Measurements from ENCODE around the gene ABLIM2. TPM values are rescaled to one million over a fixed set of nuclear protein-coding genes. Genes with fewer than 3 reads are reported as not detected.

Gene ABLIM2
- polyA plus RNA-seq, 2 of the 4 experiments (the other 2 are of a cell fraction) = 0.21 to 0.40 TPM

DNA sequence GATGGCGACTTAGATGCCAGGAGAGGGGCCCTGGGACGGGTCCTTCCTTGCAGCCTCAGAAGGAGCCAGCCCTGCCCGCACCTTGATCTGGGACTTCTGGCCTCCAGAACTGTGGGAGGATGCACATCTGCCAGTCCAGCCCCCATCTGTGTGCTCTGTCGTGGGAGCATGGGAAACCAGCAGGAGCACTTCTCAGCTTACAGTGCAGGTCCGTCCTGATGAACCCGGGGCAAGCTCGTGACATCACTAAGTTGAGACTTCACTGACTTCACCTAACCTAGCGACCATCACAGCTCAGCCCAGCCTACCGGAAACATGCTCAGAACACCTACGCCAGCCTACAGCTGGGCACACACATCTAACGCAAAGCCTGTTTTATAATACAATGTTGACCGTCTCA is 38.1 kb downstream of the ABLIM2 start:
- H3K4me3 ChIP-seq = no peak overlapping the region
- 65% methylated on average over 10 of the region's 12 CpGs for WGBS (ENCODE audit: missing lambda C conversion rate)
- no peaks in the 10 kb centered on the region for H3K4me1 ChIP-seq
- H3K9me3 ChIP-seq = no peaks in the 10 kb centered on the region
- POLR2A ChIA-PET = no interaction called here
- no peak overlapping the region for H3K4me2 ChIP-seq
- no peak for DNase-seq (ENCODE audit: low read depth in 1 of 2, low spot score in 1 of 2)
- ATAC-seq = no peak
- H3K27ac ChIP-seq = no peak overlapping the region
- CTCF ChIA-PET = no interaction called here
- TF ChIP-seq, protein P1, sequence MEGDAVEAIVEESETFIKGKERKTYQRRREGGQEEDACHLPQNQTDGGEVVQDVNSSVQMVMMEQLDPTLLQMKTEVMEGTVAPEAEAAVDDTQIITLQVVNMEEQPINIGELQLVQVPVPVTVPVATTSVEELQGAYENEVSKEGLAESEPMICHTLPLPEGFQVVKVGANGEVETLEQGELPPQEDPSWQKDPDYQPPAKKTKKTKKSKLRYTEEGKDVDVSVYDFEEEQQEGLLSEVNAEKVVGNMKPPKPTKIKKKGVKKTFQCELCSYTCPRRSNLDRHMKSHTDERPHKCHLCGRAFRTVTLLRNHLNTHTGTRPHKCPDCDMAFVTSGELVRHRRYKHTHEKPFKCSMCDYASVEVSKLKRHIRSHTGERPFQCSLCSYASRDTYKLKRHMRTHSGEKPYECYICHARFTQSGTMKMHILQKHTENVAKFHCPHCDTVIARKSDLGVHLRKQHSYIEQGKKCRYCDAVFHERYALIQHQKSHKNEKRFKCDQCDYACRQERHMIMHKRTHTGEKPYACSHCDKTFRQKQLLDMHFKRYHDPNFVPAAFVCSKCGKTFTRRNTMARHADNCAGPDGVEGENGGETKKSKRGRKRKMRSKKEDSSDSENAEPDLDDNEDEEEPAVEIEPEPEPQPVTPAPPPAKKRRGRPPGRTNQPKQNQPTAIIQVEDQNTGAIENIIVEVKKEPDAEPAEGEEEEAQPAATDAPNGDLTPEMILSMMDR (IDR thresholded peaks at IDR 0.05) = no peak
- TF ChIP-seq RCOR1 (IDR thresholded peaks at IDR 0.05; ENCODE audit: low read depth, low read length) = no peak
- FAIRE-seq = no peak

DNA sequence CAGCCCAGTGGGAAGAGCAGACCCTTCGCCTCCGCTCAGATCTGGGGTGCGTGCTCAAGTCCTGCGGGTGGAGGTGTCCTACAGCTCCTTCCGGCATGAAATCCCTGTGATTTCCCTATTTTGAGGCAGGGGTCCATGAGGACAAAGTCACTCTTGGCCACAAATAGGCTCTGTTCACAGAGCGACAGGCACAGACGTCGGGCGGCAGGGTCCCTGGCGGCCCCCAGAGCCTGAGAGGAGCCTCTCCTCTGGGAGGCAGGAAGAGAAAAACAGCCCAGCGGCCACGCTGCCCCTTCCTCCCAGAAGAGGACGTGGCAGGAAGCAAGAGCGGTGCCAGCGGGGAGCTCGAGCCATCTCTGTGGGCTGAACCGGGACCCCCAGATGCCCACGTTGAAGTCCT is 38.7 kb downstream of the ABLIM2 start:
- FAIRE-seq (no peak), ATAC-seq (no peak), DNase-seq (ENCODE audit: low read depth in 1 of 2, low spot score in 1 of 2) (no peak)
- CTCF ChIA-PET = no interaction called here
- Histone ChIP-seq H3K4me1 (no peaks in the 10 kb centered on the region), H3K4me3 (no peak overlapping the region), H3K27ac (no peak overlapping the region), H3K9me3 (no peaks in the 10 kb centered on the region), H3K4me2 (no peak overlapping the region)
- 59% methylated on average over 9 of the region's 18 CpGs for WGBS (ENCODE audit: missing lambda C conversion rate)
- POLR2A ChIA-PET = no interaction called here
- TF ChIP-seq HEYL (CRISPR knock-in tag; IDR thresholded peaks at IDR 0.05) (no peak), FOSB (CRISPR knock-in tag; IDR thresholded peaks at IDR 0.05) (no peak), RNF2 (IDR thresholded peaks at IDR 0.05; ENCODE audit: borderline replicate concordance, low read depth) (no peak), KDM5A (IDR thresholded peaks at IDR 0.05) (no peak), ZFP36 (IDR thresholded peaks at IDR 0.05; ENCODE audit: borderline replicate concordance, partially characterized antibody) (no peak), RFX5 (IDR thresholded peaks at IDR 0.05) (no peak), GATA3 (IDR thresholded peaks at IDR 0.05; ENCODE audit: borderline replicate concordance) (no peak), HDAC2 (IDR thresholded peaks at IDR 0.05) (no peak), SMC3 (IDR thresholded peaks at IDR 0.05) (no peak), HOXA7 (CRISPR knock-in tag; IDR thresholded peaks at IDR 0.05) (no peak), POLR2AphosphoS2 (conservative IDR thresholded peaks at IDR 0.05; ENCODE audit: low read length) (no peak), RAD21 (conservative IDR thresholded peaks at IDR 0.05 in 1 of 2, IDR thresholded peaks at IDR 0.05 in 1 of 2) (no peak), MAFK (IDR thresholded peaks at IDR 0.05; ENCODE audit: partially characterized antibody) (no peak), MAZ (IDR thresholded peaks at IDR 0.05; ENCODE audit: borderline replicate concordance, low read depth, low read length) (no peak), ZSCAN20 (CRISPR knock-in tag; IDR thresholded peaks at IDR 0.05) (no peak), TP53 (CRISPR knock-in tag; IDR thresholded peaks at IDR 0.05) (no peak)
- TF ChIP-seq, protein P2, sequence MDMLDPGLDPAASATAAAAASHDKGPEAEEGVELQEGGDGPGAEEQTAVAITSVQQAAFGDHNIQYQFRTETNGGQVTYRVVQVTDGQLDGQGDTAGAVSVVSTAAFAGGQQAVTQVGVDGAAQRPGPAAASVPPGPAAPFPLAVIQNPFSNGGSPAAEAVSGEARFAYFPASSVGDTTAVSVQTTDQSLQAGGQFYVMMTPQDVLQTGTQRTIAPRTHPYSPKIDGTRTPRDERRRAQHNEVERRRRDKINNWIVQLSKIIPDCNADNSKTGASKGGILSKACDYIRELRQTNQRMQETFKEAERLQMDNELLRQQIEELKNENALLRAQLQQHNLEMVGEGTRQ (IDR thresholded peaks at IDR 0.05) = no peak
- TF ChIP-seq, protein P3, sequence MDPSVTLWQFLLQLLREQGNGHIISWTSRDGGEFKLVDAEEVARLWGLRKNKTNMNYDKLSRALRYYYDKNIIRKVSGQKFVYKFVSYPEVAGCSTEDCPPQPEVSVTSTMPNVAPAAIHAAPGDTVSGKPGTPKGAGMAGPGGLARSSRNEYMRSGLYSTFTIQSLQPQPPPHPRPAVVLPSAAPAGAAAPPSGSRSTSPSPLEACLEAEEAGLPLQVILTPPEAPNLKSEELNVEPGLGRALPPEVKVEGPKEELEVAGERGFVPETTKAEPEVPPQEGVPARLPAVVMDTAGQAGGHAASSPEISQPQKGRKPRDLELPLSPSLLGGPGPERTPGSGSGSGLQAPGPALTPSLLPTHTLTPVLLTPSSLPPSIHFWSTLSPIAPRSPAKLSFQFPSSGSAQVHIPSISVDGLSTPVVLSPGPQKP (IDR thresholded peaks at IDR 0.05; ENCODE audit: low read depth, low read length) = no peak
- TF ChIP-seq, protein P4, sequence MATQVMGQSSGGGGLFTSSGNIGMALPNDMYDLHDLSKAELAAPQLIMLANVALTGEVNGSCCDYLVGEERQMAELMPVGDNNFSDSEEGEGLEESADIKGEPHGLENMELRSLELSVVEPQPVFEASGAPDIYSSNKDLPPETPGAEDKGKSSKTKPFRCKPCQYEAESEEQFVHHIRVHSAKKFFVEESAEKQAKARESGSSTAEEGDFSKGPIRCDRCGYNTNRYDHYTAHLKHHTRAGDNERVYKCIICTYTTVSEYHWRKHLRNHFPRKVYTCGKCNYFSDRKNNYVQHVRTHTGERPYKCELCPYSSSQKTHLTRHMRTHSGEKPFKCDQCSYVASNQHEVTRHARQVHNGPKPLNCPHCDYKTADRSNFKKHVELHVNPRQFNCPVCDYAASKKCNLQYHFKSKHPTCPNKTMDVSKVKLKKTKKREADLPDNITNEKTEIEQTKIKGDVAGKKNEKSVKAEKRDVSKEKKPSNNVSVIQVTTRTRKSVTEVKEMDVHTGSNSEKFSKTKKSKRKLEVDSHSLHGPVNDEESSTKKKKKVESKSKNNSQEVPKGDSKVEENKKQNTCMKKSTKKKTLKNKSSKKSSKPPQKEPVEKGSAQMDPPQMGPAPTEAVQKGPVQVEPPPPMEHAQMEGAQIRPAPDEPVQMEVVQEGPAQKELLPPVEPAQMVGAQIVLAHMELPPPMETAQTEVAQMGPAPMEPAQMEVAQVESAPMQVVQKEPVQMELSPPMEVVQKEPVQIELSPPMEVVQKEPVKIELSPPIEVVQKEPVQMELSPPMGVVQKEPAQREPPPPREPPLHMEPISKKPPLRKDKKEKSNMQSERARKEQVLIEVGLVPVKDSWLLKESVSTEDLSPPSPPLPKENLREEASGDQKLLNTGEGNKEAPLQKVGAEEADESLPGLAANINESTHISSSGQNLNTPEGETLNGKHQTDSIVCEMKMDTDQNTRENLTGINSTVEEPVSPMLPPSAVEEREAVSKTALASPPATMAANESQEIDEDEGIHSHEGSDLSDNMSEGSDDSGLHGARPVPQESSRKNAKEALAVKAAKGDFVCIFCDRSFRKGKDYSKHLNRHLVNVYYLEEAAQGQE (IDR thresholded peaks at IDR 0.05) = no peak
- TF ChIP-seq, protein P5, sequence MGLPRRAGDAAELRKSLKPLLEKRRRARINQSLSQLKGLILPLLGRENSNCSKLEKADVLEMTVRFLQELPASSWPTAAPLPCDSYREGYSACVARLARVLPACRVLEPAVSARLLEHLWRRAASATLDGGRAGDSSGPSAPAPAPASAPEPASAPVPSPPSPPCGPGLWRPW (IDR thresholded peaks at IDR 0.05) = no peak
